Ramos (cell line): ENCODE measurements around the gene SUPV3L1.
"Not testable (repeated sequence)": the region's sequence is repeated elsewhere in the genome, so short reads cannot be mapped to it uniquely, and the experiment has no call there.

Experiments used
- in situ Hi-C: fragments of 300-500 bp; cut with MboI; formaldehyde crosslinking; loops from one replicate; pipeline ENCODE4 v1.14.3; 2022; ENCODE audit warnings: low sequenced_read_pairs; ENCODE audit not compliant: unreplicated experiment

SUPV3L1 gene

DNA sequence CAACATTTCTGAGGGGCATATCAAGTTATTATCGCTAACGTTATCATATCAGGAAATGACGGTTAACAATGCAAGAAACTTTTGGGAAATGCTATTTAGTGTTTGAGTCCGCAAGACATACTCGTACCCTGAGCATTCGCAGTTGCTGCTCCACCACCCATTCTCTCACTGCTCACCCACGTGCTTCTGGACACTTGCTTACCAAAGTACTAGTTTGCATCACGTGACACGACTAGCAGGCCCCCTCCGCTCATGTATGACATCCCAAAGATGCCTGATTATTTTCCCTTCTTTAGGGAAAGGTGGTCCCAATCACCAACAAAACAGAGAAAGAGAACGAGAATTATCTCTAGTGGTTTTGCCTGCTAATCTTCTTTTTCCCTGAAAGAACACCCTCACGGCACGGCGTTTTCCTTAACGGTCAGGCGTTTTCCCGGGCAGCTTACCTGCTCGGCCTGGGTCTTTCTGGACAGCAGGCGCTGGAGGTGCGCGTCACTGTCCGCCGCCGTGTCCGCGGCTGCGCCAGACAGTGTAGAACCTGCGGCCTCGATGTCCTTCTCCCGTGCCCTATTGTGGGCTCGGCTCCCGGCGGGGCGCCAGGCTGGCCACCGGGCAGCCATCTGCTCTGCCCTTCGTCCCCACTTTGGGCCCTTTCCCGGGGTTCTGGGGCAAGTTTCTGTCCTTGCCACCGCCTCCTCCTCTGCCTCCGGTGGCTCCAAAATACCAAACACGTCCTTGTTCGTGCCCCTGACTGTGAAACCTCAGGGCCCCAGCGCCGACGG lies at the start of gene SUPV3L1:
Gene SUPV3L1 (plus strand): TSS at position 492 of the 782 bp plus-strand sequence. CDS start 58 bp downstream, at position 550.
- in situ Hi-C loops = no loop called here

DNA sequence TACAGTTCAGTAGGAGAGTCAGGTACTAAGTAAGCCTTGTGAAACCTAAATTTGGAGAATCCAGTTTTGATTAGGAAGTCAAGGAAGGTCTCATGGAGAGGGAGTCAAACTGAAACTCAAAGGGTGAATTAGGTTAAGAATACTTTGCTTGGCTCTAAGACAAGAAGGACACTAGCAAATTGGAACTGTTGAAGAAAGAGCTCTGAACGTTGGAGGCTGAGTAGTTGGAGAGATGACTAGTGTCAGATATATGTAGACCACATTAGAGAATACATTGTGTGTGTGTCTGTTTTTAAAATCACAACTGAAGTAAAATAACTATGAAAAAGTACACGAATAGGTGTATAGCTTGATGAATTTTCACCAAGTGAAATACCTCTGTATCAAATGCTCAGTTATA lies 49.8 kb upstream of the SUPV3L1 start:
- in situ Hi-C loops = no loop called here

DNA sequence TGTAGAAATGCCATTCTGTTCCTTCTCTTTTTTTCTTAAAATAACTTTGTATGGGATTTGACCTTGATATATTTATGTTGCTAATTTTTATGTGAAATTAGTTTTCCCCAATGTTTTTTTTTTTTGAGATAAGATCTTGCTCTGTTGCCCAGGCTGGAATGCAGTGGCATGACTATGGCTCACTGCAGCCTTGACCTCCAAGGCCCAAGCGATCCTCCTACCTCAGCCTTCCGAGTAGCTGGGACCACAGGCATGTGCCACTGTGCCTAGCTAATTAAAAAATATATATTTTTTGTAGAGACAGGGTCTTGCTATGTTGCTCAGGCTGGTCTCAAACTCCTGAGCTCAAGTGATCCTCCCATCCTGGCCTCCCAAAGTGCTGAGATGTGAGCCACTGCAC lies 40.1 kb upstream of the SUPV3L1 start:
- in situ Hi-C loops = no loop called here

DNA sequence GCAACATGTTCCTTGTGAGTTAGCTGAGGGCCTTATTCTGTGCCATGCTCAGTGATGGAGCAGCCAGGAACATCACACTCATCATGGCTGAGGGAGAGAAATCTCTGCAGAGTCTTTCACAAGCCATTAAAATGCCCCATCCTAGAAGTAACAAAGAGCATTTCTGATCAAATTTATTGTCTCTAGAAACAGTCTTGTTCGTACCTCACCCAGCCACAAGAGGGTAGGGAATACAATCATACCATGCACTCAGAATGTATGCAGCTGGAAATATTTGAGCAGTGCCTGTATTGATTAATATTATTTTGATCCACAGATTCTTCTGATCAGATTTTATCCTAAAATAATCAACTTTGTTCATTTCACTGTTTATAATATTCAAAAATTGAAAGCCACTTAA lies 38.7 kb upstream of the SUPV3L1 start:
- in situ Hi-C loops = no loop called here

DNA sequence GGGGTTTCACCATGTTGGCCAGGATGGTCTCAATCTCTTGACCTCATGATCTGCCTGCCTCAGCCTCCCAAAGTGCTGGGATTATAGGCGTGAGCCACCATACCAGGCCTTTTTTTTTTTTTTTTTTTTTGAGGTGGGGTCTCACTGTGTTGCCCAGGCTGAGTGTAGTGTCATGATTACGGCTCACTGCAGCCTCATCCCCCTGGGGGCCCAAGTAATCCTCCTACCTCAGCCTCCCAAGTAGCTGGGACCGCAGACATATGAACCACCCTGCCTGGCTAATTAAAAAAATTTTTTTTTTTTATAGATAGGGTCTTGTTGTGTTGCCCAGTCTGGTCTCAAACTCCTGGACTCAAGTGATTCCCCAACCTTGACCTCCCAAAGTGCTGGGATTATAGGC lies 38.0 kb upstream of the SUPV3L1 start:
- in situ Hi-C loops = not testable (repeated sequence)

DNA sequence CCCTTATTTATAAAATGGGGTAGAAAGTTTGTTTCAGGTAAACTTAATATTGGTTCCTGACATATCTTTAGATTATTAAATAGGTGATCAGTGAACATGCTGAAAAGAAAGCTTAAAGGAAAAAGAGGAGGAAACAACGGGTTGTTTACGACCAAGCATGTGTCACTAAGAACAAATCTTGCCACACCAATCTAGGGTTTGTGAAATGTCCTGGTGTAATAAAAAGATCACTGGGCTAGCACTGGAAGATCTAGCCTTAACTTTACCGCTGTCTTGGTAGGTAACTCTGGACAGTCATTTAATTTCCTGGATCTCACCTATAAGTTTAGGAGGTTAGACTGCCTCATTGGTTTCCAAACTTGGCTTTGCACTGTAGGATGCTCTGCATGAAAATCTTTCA lies 37.1 kb upstream of the SUPV3L1 start:
- in situ Hi-C loops = no loop called here

DNA sequence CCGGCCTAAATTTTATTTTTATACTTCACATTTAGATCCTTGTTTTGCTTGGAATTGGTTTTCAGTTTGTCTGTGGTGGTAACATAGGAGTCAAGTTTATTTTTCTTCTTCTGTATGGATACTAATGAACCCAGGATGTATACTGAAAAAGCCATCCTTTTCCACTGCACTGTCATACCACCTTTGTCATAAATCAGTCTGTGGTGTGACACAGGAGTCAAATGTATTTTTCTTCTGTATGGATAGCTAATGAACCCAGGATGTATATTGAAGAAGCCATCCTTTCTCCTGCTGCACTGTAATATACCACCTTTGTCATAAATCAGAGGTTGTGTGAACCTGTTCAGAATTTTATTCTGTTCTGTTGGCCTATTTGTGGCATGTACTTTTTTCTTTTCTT lies 34.7 kb upstream of the SUPV3L1 start:
- in situ Hi-C loops = no loop called here

DNA sequence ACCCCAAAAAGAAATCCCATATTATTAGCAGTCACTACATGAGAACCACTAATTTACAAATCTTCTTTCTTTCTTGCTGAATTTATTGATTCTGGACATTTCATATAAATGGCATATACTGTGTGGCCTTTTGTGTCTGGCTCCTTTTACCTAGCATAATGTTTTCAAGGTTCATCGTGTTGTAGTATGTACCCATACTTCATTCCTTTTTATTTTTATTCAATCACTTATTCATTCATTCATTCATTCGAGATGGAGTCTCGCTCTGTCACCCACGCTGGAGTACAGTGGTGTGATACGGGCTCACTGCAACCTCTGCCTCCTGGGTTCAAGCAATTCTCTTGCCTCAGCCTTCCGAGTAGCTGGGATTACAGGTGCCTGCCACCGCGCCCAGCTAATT lies 34.2 kb upstream of the SUPV3L1 start:
- in situ Hi-C loops = no loop called here

DNA sequence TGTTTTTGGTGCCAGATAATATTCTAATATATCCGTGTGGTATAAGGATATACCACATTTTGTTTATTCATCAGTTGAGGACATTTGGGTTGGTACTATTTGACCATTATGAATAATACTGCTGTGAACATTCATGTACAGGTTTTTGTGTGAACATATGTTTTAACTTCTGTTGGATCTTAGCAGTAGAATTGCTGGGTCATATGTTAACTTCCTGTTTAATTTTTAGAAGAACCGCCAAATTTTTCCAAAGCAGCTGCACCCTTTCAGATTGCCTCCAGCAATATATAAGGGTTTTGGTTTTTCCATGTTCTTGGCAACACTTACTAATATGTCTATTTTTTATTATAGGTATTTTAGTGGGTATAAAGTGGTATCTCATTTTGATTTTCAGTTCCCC lies 33.3 kb upstream of the SUPV3L1 start:
- in situ Hi-C loops = no loop called here

DNA sequence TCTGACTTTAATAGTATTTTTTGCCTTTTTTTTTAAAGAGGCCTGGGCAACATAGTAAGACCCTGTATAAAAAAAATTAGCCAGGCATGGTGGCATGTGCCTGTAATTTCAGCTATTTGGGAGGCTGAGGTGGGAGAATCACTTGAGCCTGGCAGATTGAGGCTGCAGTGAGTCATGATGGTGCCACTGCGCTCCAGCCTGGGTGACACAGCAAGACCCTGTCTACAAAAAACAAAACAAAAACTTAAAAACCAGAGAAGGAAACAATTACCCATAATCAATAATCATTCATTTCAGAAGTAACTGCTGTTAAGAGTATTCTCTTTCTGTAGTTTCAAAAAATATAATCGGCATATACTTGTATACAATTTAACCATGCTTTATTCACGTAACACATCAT lies 28.1 kb upstream of the SUPV3L1 start:
- in situ Hi-C loops = no loop called here

DNA sequence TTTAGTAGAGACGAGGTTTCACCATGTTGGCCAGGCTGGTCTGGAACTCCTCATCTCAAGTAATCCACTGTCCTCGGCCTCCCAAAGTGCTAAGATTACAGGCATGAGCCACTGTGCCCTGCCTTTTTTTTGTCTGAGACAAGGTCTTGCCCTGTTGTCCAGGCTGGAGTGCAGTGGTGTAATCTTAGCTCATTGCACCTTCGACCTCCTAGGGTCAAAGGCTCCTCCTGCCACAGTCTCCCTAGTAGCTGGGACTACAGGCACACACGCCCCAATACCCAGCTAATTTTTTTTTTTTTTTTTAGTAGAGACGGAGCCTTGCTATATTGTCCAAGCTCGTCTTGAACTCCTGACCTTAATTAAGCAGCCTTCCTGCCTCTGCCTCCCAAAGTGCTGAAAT lies 26.8 kb upstream of the SUPV3L1 start:
- in situ Hi-C loops = no loop called here

DNA sequence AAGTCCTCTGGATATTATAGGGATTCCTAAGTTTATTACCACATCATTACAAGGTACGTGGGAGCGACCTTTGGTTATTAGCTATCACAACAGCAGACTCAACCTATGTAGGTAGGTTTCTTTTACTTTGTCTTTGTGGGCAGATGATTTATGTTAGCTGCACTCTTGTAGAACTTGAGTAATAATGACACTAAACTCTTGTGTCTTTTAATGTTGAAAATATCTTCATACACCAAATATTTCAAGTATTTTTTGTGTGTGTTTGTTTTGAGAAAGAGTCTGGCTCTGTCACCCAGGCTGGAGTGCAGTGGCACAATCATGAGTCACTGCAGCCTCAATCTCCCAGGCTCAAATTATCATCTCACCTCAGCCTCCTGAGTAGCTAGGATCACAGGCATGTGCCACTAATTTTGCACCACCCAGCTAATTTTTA lies 19.2 kb upstream of the SUPV3L1 start:
- in situ Hi-C loops = no loop called here

DNA sequence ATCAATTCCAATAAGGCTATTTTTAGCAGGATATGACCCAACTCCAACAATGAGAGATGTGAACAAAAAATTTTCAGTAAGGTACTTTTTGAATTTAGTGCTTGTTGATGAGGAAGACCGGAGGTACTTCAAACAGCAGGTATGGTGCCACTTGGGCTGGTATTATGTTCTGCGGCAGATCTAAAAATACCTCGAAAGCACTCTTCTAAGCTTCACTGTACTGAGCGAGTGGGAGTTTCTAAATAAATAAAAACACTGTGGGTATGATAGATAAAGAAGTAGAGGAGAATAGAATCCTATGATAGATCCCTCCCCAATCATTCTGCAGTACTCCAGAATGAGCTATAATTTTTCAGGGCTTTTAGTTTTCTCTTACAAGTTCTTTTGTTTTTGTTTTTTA lies 11.5 kb upstream of the SUPV3L1 start:
- in situ Hi-C loops = no loop called here

DNA sequence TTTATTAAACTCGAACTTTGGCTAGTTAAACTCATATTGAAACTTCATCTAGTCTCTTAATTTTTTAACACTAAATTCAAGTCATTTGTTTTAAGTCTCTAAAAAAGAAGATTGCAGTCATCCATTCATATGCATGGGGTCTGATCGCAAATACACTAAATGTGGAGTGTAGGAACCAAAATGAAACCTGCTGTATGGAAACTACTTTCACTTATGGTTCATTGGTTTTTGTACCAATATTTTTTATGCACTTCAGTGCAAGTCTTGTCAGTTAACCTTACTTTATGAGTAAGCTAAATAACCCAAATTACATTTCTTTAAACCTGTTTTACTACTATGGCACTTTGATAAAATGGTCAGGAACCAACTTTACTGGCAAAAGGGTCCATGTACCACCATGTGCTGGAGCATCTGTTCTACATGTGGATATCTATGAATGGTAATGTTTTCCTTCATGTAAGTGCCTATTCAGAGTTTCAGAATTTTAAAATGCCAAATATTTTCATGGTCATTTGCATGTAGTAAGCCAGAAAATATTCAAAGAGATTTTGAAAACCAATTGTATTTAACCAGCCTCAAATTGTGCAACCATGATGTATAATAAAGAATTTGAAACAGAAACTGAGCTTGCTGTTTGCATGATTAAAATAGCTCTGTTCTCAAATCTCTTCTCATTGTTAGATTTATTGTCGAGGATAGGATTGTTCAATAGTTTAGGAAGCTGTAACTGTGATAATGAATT lies 7.6 kb upstream of the SUPV3L1 start:
- in situ Hi-C loops = no loop called here

DNA sequence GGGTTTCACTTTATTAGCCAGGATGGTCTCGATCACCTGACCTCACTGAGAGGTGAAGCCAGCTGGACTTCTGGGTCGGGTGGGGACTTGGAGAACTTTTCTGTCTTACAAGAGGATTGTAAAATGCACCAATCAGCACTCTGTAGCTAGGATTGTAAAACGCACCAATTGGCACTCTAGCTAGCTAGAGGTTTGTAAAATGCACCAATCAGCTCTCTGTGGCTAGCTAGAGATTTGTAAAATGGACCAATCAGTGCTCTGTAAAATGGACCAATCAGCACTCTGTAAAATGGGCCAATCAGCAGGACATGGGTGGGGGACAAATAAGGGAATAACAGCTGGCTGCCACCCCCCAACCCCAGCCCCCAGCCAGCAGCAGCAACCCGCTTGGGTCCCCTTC lies 4.7 kb upstream of the SUPV3L1 start:
- in situ Hi-C loops = not testable (repeated sequence)

DNA sequence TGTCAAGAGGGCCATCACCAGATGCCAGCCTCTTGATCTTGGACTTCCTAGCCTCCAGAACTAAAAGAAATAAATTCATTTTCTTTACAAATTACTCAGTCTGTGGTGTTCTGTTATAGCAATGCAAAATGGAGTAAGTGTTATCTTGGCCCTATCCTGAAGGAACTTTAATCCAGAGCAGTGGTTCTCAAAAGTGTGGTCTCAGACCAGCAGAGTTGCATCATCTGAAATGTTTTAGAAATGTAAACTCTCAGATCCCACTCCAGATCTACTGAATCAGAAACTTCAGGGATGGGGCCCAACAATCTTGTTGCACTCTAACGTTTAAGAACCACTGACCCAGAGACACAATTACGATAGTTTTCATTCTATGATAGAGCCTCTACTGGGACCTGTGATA lies 3.2 kb upstream of the SUPV3L1 start:
- in situ Hi-C loops = no loop called here

DNA sequence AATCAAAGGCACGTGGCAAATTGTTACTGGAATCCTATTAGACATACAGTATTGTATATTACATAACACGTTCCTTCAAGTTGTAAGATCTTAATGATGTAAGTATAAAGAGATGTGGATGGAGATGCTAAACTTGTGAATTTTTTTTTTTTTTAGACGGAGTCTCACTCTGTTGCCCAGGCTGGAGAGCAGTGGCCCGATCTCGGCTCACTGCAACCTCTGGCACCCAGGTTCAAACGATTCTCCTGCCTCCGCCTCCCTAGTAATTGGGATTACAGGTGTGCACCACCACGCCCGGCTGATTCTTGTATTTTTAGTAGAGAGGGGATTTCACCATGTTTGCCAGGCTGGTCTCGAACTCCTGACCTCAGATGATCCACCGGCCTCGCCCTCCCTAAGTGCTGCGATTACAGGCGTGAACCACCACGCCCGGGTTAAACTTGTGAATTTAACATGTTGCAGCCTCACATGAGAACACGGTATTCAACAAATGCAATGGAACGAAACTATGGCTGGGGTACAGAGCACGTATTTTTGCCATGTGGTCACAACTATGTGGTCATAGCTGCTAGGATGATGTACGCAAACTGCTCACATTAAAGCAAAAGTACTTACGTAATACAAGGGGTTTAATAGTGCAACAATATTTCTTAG lies 818 bp upstream of the SUPV3L1 start:
- in situ Hi-C loops = no loop called here

DNA sequence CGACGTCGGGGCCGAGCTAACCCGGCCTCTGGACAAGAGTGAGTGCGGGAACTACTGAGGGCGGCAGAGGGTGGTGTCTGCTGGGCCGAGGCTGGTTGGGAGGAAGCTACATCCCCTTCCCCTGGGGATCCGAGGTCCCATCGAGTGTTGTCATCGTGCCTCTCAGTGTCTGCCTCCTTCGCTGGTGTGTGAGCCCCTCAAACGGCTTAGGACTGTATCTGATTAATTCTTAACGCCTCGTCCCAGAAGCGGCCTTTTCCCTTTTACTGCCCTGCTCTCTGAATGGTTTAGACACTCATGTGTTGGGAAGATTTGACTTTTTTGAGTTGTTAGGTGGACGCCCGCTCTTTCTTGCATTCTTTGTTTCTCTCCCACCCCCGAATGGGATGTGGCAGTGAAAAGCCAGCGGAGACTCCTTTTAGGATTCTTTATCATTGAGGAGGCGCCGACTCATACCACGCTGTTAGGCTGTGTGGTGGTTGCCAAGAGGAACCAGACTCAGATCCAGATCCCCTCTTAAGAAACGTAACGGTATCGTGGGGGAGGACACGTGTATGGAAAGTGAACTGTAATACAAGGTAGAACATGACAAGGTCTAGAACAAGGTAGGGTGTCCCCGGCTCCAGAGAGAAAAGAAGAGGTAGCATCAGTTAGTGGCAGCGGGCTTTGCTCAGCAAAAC lies 631 bp downstream of the SUPV3L1 start:
- in situ Hi-C loops = no loop called here

DNA sequence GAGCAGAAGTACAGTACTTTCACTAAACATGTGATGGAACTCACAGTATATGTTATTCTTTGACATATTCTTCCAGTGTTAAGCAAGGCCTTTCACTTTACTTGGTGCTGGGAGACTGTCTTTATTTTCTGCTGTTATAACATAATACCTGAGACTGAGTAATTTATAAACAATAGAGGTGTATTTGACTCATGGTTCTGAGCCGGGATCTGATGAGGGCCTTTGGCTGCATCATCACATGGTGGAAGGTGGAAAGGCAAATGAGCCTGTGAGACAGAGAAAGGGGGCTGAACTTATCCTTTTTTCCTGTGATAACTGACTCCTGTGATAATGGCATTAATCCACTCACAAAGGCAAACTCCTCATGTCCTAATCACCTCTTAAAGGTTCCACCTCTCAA lies 1.4 kb downstream of the SUPV3L1 start:
- in situ Hi-C loops = no loop called here

DNA sequence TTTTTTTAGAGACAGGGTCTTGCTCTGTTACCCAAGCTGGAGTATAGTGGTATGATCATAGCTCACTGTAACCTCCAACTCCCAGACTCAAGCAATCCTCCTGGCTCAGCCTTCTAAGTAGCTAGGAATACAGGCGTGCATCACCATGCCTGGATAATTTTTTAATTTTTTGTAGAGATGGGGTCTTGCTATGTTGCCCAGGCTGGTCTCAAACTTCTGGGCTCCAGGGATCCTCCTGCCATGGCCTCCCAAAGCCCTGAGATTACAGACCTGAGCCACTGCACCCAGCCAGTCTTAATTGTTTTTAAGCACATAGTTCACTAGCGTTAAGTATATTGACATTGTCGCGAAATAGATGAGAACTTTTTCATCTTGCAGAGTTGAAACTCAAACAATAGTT lies 2.0 kb downstream of the SUPV3L1 start:
- in situ Hi-C loops = no loop called here

DNA sequence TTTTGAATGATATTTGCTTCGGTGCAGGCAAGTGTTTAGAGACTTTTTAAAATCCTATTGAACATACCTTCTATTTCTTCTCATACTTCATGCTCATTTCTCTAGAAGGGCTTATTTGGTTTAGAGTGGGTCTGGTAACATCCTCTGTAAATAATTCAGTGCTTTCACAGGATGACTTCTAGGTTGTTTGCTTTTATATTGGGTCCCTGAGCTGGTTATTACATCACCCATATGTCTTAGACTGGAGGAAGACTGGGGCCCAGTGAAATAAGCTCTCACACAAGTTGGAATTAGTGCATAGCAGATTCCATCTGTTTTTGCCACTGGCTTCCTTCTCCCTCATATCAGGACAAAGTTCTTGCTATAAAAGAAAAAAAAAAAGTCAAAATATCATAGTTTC lies 6.5 kb downstream of the SUPV3L1 start:
- in situ Hi-C loops = no loop called here
